Upper lobe of right lung (tissue), 1 donor: Measurements from ENCODE around the gene HLA-DMA. TPM values are rescaled to one million over a fixed set of nuclear protein-coding genes. Genes with fewer than 3 reads are reported as not detected.

Source experiments
- ATAC-seq: fragments of 200-7000 bp; cut with Tn5 transposase; one replicate; pipeline ENCODE4 v1.9.1; 2020; ENCODE audit warnings: mild to moderate bottlenecking, moderate library complexity
- DNase-seq: peaks from one replicate; pipeline ENCODE4 v3.0.0-alpha.2; 2020
- H3K27ac ChIP-seq: fragments of 200-600 bp; one replicate; pipeline ENCODE4 v1.8.0; 2022
- H3K27me3 ChIP-seq: fragments of 200-600 bp; one replicate; pipeline ENCODE4 v1.8.0; 2022; ENCODE audit warnings: mild to moderate bottlenecking
- H3K36me3 ChIP-seq: fragments of 200-600 bp; one replicate; pipeline ENCODE4 v1.8.0; 2022
- H3K4me1 ChIP-seq: fragments of 200-600 bp; one replicate; pipeline ENCODE4 v1.8.0; 2022
- H3K4me3 ChIP-seq: fragments of 200-600 bp; one replicate; pipeline ENCODE4 v1.8.0; 2022; ENCODE audit warnings: mild to moderate bottlenecking
- H3K9me3 ChIP-seq: fragments of 200-600 bp; one replicate; pipeline ENCODE4 v1.8.0; 2022
- intact Hi-C: fragments of 100-400 bp; cut with DNase I; formaldehyde crosslinking; loops from one replicate; pipeline ENCODE4 v1.11.0; 2022
- long read RNA-seq: library from polyadenylated mRNA; unstranded; transcript quantifications from one replicate; pipeline ENCODE4 v2.0.0, GENCODE V29; 2021
- total RNA-seq: library from RNA; stranded (reverse); fragmentation: NEBNext Ultra II Directional; extraction: Animal tissue kit (Norgen Biotek cat#: 25700); gene quantifications from one replicate; pipeline ENCODE4 v1.2.1, GENCODE V29; 2021
- TF ChIP-seq, protein P1 (sequence below): fragments of 200-600 bp; IDR thresholded peaks from one replicate; pipeline ENCODE4 v1.8.0; 2022; ENCODE audit warnings: antibody characterized with exemption
- donor health status: DM: no; HTN: yes; CAD: no; lungs with severe emphysema.

Gene HLA-DMA
- 197 TPM for total RNA-seq
- long read RNA-seq, transcript HLA-DMA-201 (5 exons, 1,123 nt): major isoform, 209 of 253 reads
- long read RNA-seq, transcript HLA-DMA-202 (5 exons, 1,007 nt): minor isoform, 5 of 253 reads
- long read RNA-seq, partial matches to known transcripts: 12 of 253 reads
- long read RNA-seq, other reads (novel, unspliced or antisense): 25 of 253 reads

GRCh38 chr6:32952817-32953739, at the start of gene HLA-DMA:
Gene HLA-DMA (minus strand): TSS chr6:32953097. CDS start chr6:32953036, 61 bp downstream.
- no peaks in the 10 kb centered on the region for H3K27me3 ChIP-seq
- H3K4me3 ChIP-seq: peak within 1 kb of the TSS; percentile 59
- intact Hi-C loops: no loop called here
- peak within 1 kb of the TSS; percentile 90 for H3K27ac ChIP-seq
- TF ChIP-seq, protein P1, sequence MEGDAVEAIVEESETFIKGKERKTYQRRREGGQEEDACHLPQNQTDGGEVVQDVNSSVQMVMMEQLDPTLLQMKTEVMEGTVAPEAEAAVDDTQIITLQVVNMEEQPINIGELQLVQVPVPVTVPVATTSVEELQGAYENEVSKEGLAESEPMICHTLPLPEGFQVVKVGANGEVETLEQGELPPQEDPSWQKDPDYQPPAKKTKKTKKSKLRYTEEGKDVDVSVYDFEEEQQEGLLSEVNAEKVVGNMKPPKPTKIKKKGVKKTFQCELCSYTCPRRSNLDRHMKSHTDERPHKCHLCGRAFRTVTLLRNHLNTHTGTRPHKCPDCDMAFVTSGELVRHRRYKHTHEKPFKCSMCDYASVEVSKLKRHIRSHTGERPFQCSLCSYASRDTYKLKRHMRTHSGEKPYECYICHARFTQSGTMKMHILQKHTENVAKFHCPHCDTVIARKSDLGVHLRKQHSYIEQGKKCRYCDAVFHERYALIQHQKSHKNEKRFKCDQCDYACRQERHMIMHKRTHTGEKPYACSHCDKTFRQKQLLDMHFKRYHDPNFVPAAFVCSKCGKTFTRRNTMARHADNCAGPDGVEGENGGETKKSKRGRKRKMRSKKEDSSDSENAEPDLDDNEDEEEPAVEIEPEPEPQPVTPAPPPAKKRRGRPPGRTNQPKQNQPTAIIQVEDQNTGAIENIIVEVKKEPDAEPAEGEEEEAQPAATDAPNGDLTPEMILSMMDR: peak; percentile 89
- DNase-seq (peak; percentile 91), ATAC-seq (peak; percentile 98)
- no peaks in the 10 kb centered on the region for H3K9me3 ChIP-seq
- no peaks in the 10 kb centered on the region for H3K36me3 ChIP-seq
- H3K4me1 ChIP-seq: peaks cover 8% of the 10 kb centered on the region

- no peaks in the 10 kb centered on the region for H3K36me3 ChIP-seq
- H3K9me3 ChIP-seq: no peaks in the 10 kb centered on the region
- no peak overlapping the region for H3K27ac ChIP-seq
- DNase-seq: no peak
- TF ChIP-seq, protein P1: no peak
- no peak overlapping the region for H3K4me3 ChIP-seq
- intact Hi-C loops: no loop called here
- no peak for ATAC-seq
- no peaks in the 10 kb centered on the region for H3K27me3 ChIP-seq
- no peaks in the 10 kb centered on the region for H3K4me1 ChIP-seq
These were observed 48.8 kb upstream of the HLA-DMA start for GRCh38 chr6:33001685-33002084.

DNA sequence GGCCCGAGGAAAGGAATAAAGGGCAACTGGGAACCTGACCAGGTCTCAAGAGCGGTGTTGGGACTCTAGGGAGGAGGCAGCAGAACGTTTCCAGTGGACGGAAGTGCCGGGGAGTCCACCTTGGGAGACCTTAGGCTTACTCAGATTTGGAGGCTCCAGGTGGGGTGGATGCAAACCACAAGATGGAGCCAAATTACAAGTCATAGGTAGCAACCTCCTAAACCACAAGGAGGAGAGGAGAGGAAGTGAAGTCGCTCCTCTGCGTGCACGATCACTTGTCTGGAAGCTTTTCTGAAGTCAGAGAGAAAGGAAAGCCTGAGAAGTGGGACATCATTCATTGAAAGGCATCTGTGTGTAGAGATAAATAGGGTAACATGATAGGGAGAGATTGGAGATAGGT, 47.2 kb upstream of the HLA-DMA start:
- DNase-seq (no peak), ATAC-seq (peak; percentile 74)
- intact Hi-C loops: no loop called here
- Histone ChIP-seq H3K4me3 (no peak overlapping the region), H3K36me3 (no peaks in the 10 kb centered on the region), H3K27ac (no peak overlapping the region), H3K27me3 (no peaks in the 10 kb centered on the region), H3K9me3 (no peaks in the 10 kb centered on the region), H3K4me1 (no peaks in the 10 kb centered on the region)
- TF ChIP-seq, protein P1: no peak

DNA sequence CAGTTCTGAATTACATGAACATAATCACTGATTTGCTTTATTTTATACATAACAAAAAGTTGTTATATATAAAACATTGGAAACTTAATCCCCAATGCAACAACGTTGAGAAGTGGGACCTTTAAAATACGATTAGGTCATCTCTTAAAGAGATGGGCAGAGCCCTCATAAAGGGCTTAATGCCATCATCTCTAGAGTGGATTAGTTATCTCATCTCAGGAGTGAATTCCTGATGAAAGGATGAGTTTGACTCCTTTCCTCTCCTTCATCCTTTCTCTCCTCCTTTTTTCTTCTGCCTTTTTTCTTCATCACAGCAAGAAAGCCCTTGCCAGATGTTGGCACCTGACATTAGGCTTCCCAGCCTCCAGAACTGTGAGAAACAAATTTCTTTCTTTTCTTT, 42.6 kb upstream of the HLA-DMA start:
- H3K36me3 ChIP-seq: no peaks in the 10 kb centered on the region
- no peaks in the 10 kb centered on the region for H3K27me3 ChIP-seq
- H3K9me3 ChIP-seq: no peaks in the 10 kb centered on the region
- ATAC-seq: no peak
- no peak overlapping the region for H3K4me3 ChIP-seq
- TF ChIP-seq, protein P1: no peak
- DNase-seq: no peak
- H3K27ac ChIP-seq: no peak overlapping the region
- no peaks in the 10 kb centered on the region for H3K4me1 ChIP-seq
- intact Hi-C loops: no loop called here

GRCh38 chr6:32993363-32993973, 40.6 kb upstream of the HLA-DMA start:
- Histone ChIP-seq H3K36me3 (no peaks in the 10 kb centered on the region), H3K27ac (no peak overlapping the region), H3K9me3 (no peaks in the 10 kb centered on the region), H3K27me3 (no peaks in the 10 kb centered on the region), H3K4me1 (no peaks in the 10 kb centered on the region), H3K4me3 (no peak overlapping the region)
- TF ChIP-seq, protein P1: no peak
- ATAC-seq: no peak
- no peak for DNase-seq
- intact Hi-C loops: no loop called here
